GM19099 (cell line): ENCODE data around the gene PLEKHB2.
A peak's percentile ranks its signal among the peaks of the same experiment; 100 is the strongest.

Source experiments
- POLR2A ChIP-seq: IDR thresholded peaks from 3 replicates; pipeline ENCODE4 v1.6.1; 2011; ENCODE audit warnings: low read depth; ENCODE audit not compliant: insufficient read length; ENCODE audit errors: extremely low read depth

Gene PLEKHB2

GRCh38 chr2:131092458-131093005 is 12.6 kb upstream of the PLEKHB2 start:
- no peak for TF ChIP-seq POLR2A

DNA sequence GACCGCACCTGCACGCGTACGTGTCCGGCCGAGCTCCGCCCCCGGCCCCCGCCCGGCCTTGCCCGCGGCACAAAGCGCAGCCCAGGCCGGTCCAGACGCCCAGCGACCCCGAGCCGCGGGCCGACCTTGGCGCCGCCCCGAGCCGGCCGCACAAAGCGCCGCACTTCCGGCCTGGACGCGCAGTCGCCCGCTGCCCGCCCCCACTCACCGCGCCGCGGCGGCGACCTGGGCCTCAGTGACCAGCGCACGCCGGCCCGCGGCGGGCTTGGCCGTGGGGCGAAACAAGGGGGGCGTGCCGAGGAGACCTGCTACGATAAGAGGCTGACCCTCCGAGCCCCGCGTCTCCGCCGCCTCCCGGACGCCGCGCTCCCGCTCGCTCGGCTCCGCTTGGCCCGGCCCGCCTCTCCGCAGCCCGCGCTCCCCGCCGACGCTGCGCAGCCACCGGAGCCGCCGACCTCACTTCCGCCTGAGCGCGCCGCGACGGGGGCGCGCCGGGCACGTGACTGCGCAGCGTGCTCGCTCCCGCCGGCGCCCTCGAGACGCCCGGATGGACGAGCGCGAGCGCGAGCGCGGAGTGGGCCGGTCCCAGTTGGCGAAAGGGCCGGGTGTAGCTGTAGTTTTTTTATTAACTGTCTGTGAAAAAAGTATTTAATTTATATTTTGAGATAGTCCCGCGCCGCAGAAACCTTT is 12.0 kb upstream of the PLEKHB2 start, which contains the start of gene FAM168B:
FAM168B (minus strand) TSS at position 455 of the 690 bp plus-strand sequence. CDS start 10,814 bp downstream, outside the sequence.
- TF ChIP-seq POLR2A: peak; percentile 90

- TF ChIP-seq POLR2A: no peak
These were observed 11.3 kb upstream of the PLEKHB2 start for GRCh38 chr2:131093696-131094462.

DNA sequence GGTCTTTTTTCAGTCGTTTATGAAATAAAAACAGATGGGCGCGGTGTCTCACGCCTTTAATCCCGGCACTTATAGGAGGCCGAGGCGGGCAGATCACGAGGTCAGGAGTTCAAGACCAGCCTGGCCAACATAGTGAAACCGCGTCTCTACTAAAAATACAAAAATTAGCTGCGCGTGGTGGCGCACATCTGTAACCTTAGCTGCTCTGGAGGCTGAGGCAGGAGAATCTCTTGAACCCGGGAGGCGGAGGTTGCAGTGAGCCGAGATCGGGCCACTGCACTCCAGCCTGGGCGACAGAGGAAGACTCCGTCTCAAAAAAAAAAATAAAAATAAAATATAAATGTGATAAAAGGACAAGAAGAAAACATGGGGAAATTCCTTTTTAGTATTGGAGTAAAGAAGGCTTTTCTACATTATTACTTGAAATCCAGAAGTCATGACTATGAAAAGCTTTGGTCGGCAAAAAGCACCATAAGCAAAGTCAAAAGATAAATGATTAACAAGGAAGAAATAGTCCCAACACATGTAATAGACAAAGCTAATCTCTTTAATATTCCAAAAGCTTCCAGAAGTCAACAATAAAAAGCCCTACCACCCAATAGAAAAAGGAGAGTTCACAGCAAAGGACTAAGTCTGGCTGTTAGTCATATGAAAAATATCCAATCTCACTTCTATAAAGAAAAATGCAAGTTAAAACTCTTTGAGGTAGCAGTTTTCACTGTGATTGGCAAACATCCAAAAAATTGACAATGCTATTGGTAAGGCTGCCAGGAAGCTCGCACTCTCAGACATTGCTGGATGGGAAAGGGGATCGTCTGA is 10.5 kb upstream of the PLEKHB2 start:
- no peak for TF ChIP-seq POLR2A

DNA sequence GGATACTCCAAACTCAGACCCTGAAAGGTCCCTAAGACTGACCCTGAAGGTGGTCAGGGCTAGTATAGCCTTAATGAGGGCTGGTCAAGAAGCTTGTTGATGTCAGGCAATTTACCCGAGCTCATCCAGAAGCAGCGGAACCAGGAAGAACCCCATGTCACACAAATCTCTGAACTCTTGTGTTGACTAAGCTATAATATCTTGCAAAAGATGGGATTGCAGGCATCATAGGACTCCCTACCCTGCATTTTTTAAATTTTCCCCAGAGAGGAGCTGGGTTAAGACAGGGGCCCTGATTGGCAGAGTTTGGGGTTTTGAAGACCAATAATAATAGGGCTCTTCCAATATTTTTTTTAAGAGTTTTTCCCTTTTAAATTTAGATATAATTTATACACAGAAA is 2.0 kb upstream of the PLEKHB2 start:
- no peak for TF ChIP-seq POLR2A

GRCh38 chr2:131104487-131105155 is 515 bp upstream of the PLEKHB2 start:
- no peak for TF ChIP-seq POLR2A

DNA sequence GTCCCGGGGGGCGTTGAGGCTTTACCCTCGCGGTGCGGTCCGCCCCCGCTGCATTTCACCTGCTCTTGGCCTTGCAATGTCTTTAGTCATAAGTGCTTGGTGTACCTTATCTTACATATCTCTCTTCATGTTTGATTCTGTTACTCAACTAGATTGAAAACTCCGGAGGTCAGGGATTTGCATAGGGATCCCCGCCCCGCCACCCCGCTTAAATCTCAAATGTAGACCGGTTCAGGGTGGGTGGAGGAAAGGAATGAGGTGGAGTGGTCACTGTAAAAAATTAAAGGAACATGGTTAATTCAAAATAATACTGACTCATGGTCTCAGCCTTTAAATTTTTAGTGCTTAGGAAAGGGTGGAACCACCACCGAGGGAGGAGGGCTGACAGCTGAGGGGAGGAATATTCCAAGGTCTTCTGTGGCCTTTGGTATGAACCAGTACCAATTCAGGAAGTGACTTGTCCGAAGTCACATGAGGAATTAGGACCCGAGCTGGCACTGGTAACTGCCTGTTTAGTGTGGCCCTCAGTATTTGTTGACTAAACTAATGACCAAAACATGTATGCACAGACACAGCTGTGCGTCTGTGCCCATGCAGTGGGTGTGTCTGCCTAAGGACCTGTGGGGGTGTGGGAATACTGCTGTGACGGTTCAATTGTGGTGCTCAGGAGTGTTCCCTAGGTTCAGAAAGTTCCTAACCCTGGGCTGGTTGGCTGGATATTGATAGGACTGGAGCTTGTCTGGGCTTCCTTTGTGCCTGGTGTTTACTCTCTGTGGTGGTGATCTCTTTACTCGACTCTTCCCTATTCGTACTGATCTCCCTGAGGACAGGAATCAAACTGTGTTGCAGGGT is 1.0 kb downstream of the PLEKHB2 start:
- TF ChIP-seq POLR2A: peak; percentile 17

- no peak for TF ChIP-seq POLR2A
These were observed 7.4 kb downstream of the PLEKHB2 start for GRCh38 chr2:131112529-131112928.

DNA sequence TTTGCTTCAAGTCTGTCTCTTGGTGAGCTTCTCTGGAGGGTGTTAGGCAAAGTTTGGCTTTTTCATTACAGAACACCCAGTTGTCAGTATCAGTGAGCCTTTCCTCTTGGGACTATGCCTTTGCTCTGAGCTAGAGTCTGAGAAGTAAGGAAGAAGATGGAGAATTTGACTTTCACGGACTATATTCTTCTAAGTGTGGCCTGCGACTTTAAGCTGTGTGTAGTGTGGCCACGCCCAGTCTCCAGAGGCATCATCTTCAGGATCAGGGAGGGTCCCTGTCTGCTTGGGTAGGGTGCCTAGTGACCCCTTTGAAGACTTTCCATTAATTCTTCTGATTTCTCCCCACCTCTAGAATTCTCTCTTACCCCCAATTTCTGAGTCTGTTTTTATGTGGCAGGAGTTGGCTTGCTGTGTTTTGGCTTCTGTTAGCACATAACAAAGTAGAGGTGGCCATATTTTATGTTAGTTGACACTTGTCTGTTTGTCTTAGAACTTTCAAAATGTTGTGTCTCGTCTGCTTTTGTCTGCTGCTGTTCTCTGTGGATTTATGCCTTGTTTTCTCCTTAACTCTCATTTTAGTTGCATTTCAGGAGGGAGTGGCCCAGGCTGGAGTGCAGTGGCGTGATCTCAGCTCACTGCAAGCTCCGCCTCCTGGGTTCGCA is 8.6 kb downstream of the PLEKHB2 start:
- TF ChIP-seq POLR2A: no peak

DNA sequence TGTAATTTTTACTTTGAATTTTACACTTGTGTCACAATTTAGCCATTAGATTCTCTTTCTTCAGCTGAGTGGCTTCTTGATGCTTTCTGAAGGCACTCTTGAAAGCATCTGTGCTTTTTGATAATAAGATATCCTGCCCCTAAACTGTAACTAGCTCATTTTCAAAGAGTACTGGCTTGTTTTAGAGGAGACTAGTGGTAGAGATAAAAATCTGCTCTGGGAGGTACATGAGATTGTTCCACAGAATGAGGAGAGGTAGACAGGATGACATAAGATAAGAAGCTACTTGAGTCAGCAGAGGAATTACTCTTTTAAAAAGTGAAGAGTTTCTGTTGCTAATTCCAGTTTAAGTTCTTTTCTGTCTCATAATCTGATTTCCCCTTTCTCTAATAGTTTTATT is 10.6 kb downstream of the PLEKHB2 start:
- TF ChIP-seq POLR2A: no peak

- no peak for TF ChIP-seq POLR2A
These were observed 15.7 kb downstream of the PLEKHB2 start for GRCh38 chr2:131120815-131121317.

DNA sequence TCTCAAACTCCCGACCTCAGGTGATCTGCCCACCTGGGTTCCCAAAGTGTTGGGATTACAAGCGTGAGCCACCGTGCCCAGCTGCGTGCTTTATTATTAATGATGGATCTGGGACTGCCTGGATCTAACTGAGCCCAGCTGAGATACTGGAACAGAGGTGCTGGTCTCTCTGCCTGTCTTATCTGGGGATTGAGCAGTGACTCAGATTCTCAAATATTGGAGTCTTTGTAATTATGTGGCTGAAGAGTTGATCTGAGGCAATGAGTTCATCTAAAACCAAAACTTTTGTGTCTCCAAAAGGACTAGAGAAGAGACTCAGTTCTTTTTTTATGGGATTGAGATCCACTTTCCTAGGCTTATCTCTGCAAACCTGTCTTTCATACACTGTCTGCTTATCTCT is 16.3 kb downstream of the PLEKHB2 start:
- TF ChIP-seq POLR2A: no peak

DNA sequence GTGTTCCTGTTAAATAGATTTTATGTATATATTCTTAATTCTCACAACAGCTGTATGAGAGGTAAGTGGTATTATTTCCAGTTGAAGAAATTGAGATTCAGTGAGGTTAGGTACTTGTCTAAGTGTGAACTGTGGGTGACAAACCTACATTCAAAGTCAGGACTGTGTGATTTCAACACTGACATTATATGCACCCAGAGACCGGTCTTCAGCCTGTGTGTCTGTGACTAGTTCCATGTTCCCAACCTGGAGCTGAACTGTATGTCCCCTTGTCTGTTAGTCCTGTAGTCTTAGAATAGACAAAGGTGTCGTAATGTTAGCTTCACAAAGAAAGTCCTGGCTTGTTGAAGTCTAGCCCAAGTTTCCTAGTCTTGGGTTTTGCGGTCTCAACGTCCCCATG is 17.4 kb downstream of the PLEKHB2 start:
- TF ChIP-seq POLR2A: no peak
